GM23338 (cell line): ENCODE data around the gene RALGPS1. TPM values are rescaled to one million over a fixed set of nuclear protein-coding genes. Genes with fewer than 3 reads are reported as not detected.

Experiments used
- ATAC-seq: fragments of 200-7000 bp; cut with Tn5 transposase; 3 replicates; pipeline ENCODE4 v1.9.1; 2020
- DNase-seq: peaks from one replicate; pipeline ENCODE4 v3.0.0-alpha.2; 2015; ENCODE audit warnings: low spot score
- H2AFZ ChIP-seq: fragments of 200-600 bp; sonication (generic); 2 replicates; pipeline ENCODE4 v1.8.0; 2016; ENCODE audit warnings: antibody characterized with exemption, mild to moderate bottlenecking, moderate library complexity
- H3F3A ChIP-seq: fragments of 200-600 bp; sonication (generic); replicated peaks from 2 replicates; pipeline ENCODE4 v1.8.0; 2017; ENCODE audit warnings: antibody characterized with exemption, mixed run types, low read depth
- H3K27ac ChIP-seq: fragments of 200-600 bp; sonication (generic); 2 replicates; pipeline ENCODE4 v1.6.1; 2016; ENCODE audit warnings: low read depth
- H3K27me3 ChIP-seq: fragments of 200-600 bp; sonication (generic); 2 replicates; pipeline ENCODE4 v1.8.0; 2016; ENCODE audit warnings: mild to moderate bottlenecking, mixed run types, moderate library complexity; ENCODE audit not compliant: insufficient read depth
- H3K36me3 ChIP-seq: fragments of 200-600 bp; sonication (generic); 2 replicates; pipeline ENCODE4 v1.8.0; 2016; ENCODE audit warnings: mild to moderate bottlenecking; ENCODE audit not compliant: insufficient read depth
- H3K4me1 ChIP-seq: fragments of 200-600 bp; sonication (generic); 2 replicates; pipeline ENCODE4 v1.8.0; 2016; ENCODE audit warnings: mild to moderate bottlenecking, moderate library complexity; ENCODE audit not compliant: insufficient read depth
- H3K4me2 ChIP-seq: fragments of 200-600 bp; sonication (generic); 2 replicates; pipeline ENCODE4 v1.7.1; 2017; ENCODE audit warnings: mixed run types
- H3K4me3 ChIP-seq: fragments of 200-600 bp; sonication (generic); 2 replicates; pipeline ENCODE4 v1.6.1; 2016; ENCODE audit warnings: mixed run types
- H3K79me2 ChIP-seq: fragments of 200-600 bp; sonication (generic); replicated peaks from 2 replicates; pipeline ENCODE4 v1.8.0; 2017; ENCODE audit warnings: mild to moderate bottlenecking; ENCODE audit not compliant: insufficient read depth
- H3K9me2 ChIP-seq: fragments of 200-600 bp; sonication (generic); 2 replicates; pipeline ENCODE4 v1.8.0; 2017; ENCODE audit not compliant: insufficient read depth
- H4K20me1 ChIP-seq: fragments of 200-600 bp; sonication (generic); replicated peaks from 2 replicates; pipeline ENCODE4 v1.8.0; 2017; ENCODE audit warnings: mild to moderate bottlenecking; ENCODE audit not compliant: insufficient read depth
- H3K27ac Mint-ChIP-seq: 2 replicates; pipeline ENCODE4 v1.8.0; 2020; ENCODE audit warnings: inconsistent platforms, mild to moderate bottlenecking, moderate library complexity, mixed read lengths
- H3K27me3 Mint-ChIP-seq: 3 replicates; pipeline ENCODE4 v1.8.0; 2022; ENCODE audit warnings: low read depth, mild to moderate bottlenecking, moderate library complexity, mixed read lengths, inconsistent platforms; ENCODE audit not compliant: insufficient read depth, poor library complexity
- H3K36me3 Mint-ChIP-seq: 3 replicates; pipeline ENCODE4 v1.8.0; 2021; ENCODE audit warnings: low read depth, mild to moderate bottlenecking, inconsistent platforms, moderate library complexity, mixed read lengths
- H3K4me1 Mint-ChIP-seq: 3 replicates; pipeline ENCODE4 v1.8.0; 2020; ENCODE audit warnings: mild to moderate bottlenecking, inconsistent platforms, mixed read lengths
- H3K4me3 Mint-ChIP-seq: 3 replicates; pipeline ENCODE4 v1.8.0; 2021; ENCODE audit warnings: moderate library complexity, mild to moderate bottlenecking, inconsistent platforms, mixed read lengths
- H3K9me3 Mint-ChIP-seq: 3 replicates; pipeline ENCODE4 v1.8.0; 2020; ENCODE audit warnings: moderate library complexity, mild to moderate bottlenecking, inconsistent platforms, mixed read lengths
- CREB1 ChIP-seq: fragments of 250-450 bp; sonication (Bioruptor Pico); IDR thresholded peaks from 2 replicates; pipeline ENCODE4 v1.5.0; 2020; ENCODE audit warnings: low read depth, mild to moderate bottlenecking, moderate library complexity
- ETS1 ChIP-seq: IDR thresholded peaks from 2 replicates; pipeline ENCODE4 v1.6.1; 2016; ENCODE audit warnings: antibody characterized with exemption
- EZH2 ChIP-seq: fragments of 200-600 bp; sonication (generic); IDR thresholded peaks from one replicate; pipeline ENCODE4 v1.8.0; 2017; ENCODE audit warnings: antibody characterized with exemption, mild to moderate bottlenecking, low read depth; ENCODE audit not compliant: unreplicated experiment
- JUNB ChIP-seq: IDR thresholded peaks from one replicate; pipeline ENCODE4 v1.6.1; 2016; ENCODE audit warnings: antibody characterized with exemption; ENCODE audit not compliant: unreplicated experiment
- NANOG ChIP-seq: IDR thresholded peaks from 2 replicates; pipeline ENCODE4 v1.6.1; 2016; ENCODE audit warnings: antibody characterized with exemption, borderline replicate concordance
- POLR2AphosphoS5 ChIP-seq: IDR thresholded peaks from 2 replicates; pipeline ENCODE4 v1.6.1; 2016; ENCODE audit warnings: antibody characterized with exemption, low read depth
- REST ChIP-seq: IDR thresholded peaks from one replicate; pipeline ENCODE4 v1.6.1; 2018; ENCODE audit warnings: antibody characterized with exemption; ENCODE audit not compliant: unreplicated experiment
- STAT1 ChIP-seq: IDR thresholded peaks from one replicate; pipeline ENCODE4 v1.6.1; 2016; ENCODE audit warnings: antibody characterized with exemption; ENCODE audit not compliant: unreplicated experiment
- ZNF331 ChIP-seq: fragments of 250-450 bp; sonication (Bioruptor Pico); IDR thresholded peaks from 2 replicates; pipeline ENCODE4 v1.5.0; 2020; ENCODE audit warnings: low read depth, mild to moderate bottlenecking, moderate library complexity
- polyA plus RNA-seq: library from polyadenylated mRNA; unstranded; fragments of >200 nt; fragmentation: Nextera tagmentation; extraction: Ambion mirVana; gene quantifications from 2 replicates; pipeline ENCODE4 v1.2.1, GENCODE V29; 2016
- total RNA-seq: library from RNA; depleted of rRNA; stranded (reverse); fragments of >200 nt; shearing (Covaris generic); gene quantifications from 2 replicates; pipeline ENCODE4 v1.2.3, GENCODE V29; 2014

Gene RALGPS1
- total and polyA plus RNA-seq, 2 experiments from 2014 or later: 18.2 to 57.1 TPM

DNA sequence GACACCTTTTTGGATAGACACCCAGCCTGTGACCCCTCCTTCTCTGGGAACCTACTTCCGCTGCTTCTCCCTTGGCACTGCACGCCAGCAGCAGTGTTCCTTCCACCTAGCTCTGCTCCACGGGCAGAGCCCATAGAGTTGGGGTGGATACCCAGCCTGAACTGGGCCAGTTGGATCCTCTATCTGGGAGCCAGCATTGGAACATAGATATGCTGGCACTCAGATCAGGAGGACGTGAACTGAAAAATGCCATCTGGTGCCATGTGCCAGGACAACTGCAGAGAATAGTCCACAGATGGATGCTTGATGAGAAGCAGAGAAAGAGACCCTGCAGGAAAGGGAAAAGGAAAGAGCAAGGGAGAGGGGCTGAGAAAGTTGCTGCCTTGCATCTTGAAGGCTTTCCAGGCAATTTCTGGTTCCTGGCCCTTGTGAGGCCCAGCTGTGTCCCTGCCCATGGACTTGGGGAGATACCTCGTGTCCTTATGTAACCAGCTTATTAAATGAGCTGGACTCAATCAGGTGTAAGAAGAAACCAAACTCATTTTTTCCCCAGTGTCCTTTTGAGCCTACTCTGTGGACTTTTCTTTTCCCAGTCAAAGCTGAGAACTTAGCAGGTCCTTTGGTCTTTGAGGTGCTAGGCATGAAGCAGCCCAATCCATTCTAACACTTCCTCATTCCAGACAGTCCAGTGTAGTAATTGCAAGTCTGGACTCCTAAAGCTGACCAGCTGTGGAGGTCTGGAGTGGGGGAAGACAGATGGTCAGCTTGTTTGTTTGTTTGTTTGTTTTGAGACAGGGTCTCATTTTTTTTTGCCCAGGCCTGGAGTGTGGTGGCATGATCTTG, 168.8 kb downstream of the RALGPS1 start:
- Histone ChIP-seq H3K36me3 (no peaks in the 10 kb centered on the region), H3K79me2 (no peaks in the 10 kb centered on the region), H3K4me1 (no peaks in the 10 kb centered on the region), H3F3A (no peaks in the 10 kb centered on the region), H4K20me1 (0 out of 2 replicates have a peak, but pooled peaks cover 5% of the 10 kb centered on the region), H3K9me2 (0 out of 2 replicates have a peak, but pooled peaks cover 3% of the 10 kb centered on the region), H3K4me2 (no peak overlapping the region), H3K4me3 (no peak overlapping the region), H2AFZ (no peak overlapping the region), H3K27me3 (no peaks in the 10 kb centered on the region), H3K27ac (no peak overlapping the region)
- Mint-ChIP-seq H3K9me3 (no peaks in the 10 kb centered on the region), H3K36me3 (no peaks in the 10 kb centered on the region), H3K27ac (no peak overlapping the region), H3K4me3 (no peak overlapping the region), H3K4me1 (peaks cover 4% of the 10 kb centered on the region), H3K27me3 (peaks cover 6% of the 10 kb centered on the region)
- TF ChIP-seq ZNF331 (CRISPR knock-in tag) (no peak), CREB1 (CRISPR knock-in tag) (no peak), NANOG (no peak)
- DNase-seq: no peak
- ATAC-seq: no peak

GRCh38 chr9:127084076-127085039, 169.8 kb downstream of the RALGPS1 start:
- no peak for ATAC-seq
- H3K9me3 Mint-ChIP-seq: no peaks in the 10 kb centered on the region; the same call in 2 of the 3 replicates
- H2AFZ ChIP-seq: no peak overlapping the region
- no peak overlapping the region for H3K4me3 ChIP-seq
- H4K20me1 ChIP-seq: 0 out of 2 replicates have a peak, but pooled peaks cover 5% of the 10 kb centered on the region
- no peaks in the 10 kb centered on the region for H3K36me3 Mint-ChIP-seq
- 0 out of 3 replicates have a peak, but pooled peaks cover 3% of the 10 kb centered on the region for H3K4me1 Mint-ChIP-seq
- no peaks in the 10 kb centered on the region for H3K27me3 ChIP-seq
- no peaks in the 10 kb centered on the region for H3K4me1 ChIP-seq
- H3K27ac Mint-ChIP-seq: no peak overlapping the region
- H3K79me2 ChIP-seq: no peaks in the 10 kb centered on the region
- H3K4me2 ChIP-seq: no peak overlapping the region
- H3K36me3 ChIP-seq: no peaks in the 10 kb centered on the region
- no peak for TF ChIP-seq EZH2
- no peak for TF ChIP-seq JUNB
- no peak for TF ChIP-seq POLR2AphosphoS5
- no peak for TF ChIP-seq STAT1
- no peak for TF ChIP-seq CREB1 (CRISPR knock-in tag)
- no peak for TF ChIP-seq REST
- no peak for TF ChIP-seq ETS1
- no peak for TF ChIP-seq ZNF331 (CRISPR knock-in tag)
- H3K27ac ChIP-seq: no peak overlapping the region
- H3F3A ChIP-seq: no peaks in the 10 kb centered on the region
- no peak for DNase-seq
- no peaks in the 10 kb centered on the region for H3K9me2 ChIP-seq
- peaks cover 9% of the 10 kb centered on the region for H3K27me3 Mint-ChIP-seq
- H3K4me3 Mint-ChIP-seq: no peak overlapping the region
